ENCODE data around the gene MDK. TPM values are rescaled to one million over a fixed set of nuclear protein-coding genes. Genes with fewer than 3 reads are reported as not detected.

The MDK gene
- total and polyA plus RNA-seq, 2 of the 4 experiments (the other 2 are of a cell fraction): 25.8 to 377 TPM

DNA sequence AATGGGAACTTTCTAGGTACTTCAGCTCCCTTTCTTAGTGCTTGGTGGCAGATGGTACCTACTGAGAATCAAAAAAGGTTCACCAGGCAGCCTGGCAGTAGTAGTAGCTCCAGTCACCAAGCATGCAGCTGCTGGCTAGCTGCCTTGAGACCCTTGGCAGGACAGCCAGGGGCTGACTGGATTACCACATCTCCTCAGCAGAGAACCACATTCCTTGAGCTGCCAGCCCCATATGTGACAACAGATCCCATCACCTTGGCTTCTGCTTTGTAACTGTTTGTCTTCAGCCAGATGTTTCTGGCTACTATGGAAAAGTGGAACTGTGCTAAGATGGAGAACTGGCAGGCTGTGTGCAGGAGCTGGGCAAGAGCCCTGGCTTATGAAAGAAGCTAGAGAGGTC lies 49.7 kb downstream of the MDK start:
- H3K18ac ChIP-seq (ENCODE audit: low read depth, low read length): no peak overlapping the region
- H4K20me1 ChIP-seq (ENCODE audit: insufficient read depth, low read length): peaks cover 9% of the 10 kb centered on the region; the same call in 1 of the 2 replicates
- H3K4me2 ChIP-seq (ENCODE audit: low read depth, low read length): no peak overlapping the region
- no peak overlapping the region for H2BK20ac ChIP-seq (ENCODE audit: low read depth, low read length)
- H2BK5ac ChIP-seq (ENCODE audit: low read depth, low read length, poor library complexity, severe bottlenecking): no peak overlapping the region
- H4K5ac ChIP-seq (ENCODE audit: low read depth, low read length): no peak overlapping the region
- H3K23ac ChIP-seq (ENCODE audit: low read depth, low read length): no peak overlapping the region
- H2AK5ac ChIP-seq (ENCODE audit: low read depth, low read length): no peak overlapping the region
- ChIA-PET CTCF (interaction anchor here (1.5 to 2.4 kb wide), 2 partner anchors 10 to 59 kb away, joined by 3 to 7 read pairs; no protein-coding TSS in a partner anchor), POLR2A (ENCODE audit: unreplicated experiment) (no interaction called here)
- peaks cover 29% of the 10 kb centered on the region for H3K36me3 ChIP-seq (ENCODE audit: control insufficient read depth, insufficient read depth, low read length)
- H2BK15ac ChIP-seq (ENCODE audit: low read depth, low read length): no peak overlapping the region
- no peak overlapping the region for H3K9ac ChIP-seq (ENCODE audit: low read depth, low read length)
- no peaks in the 10 kb centered on the region for H3K4me1 ChIP-seq (ENCODE audit: control insufficient read depth, insufficient read depth, low read length)
- in situ Hi-C loops (cut with MboI; ENCODE audit: low sequenced_read_pairs): no loop called here
- no TSS peak for BruUV-seq (replicated peaks)
- no peaks in the 10 kb centered on the region for H3K9me3 ChIP-seq (ENCODE audit: control insufficient read depth, insufficient read depth, low read length)
- no peak overlapping the region for H3K56ac ChIP-seq (ENCODE audit: extremely low read depth, insufficient read depth, low read length)
- H3K27me3 ChIP-seq (ENCODE audit: control insufficient read depth, insufficient read depth, low read length): no peaks in the 10 kb centered on the region
- dilution Hi-C loops (cut with HindIII; ENCODE audit: low sequenced_read_pairs, unreplicated experiment): no loop called here
- no peak overlapping the region for H4K8ac ChIP-seq (ENCODE audit: low read depth in 2 of 2, low read length in 2 of 2)
- H3K14ac ChIP-seq (replicated peaks; ENCODE audit: low read depth, low read length): no peak overlapping the region
- H4K91ac ChIP-seq (ENCODE audit: insufficient read depth, low read depth, low read length): no peak overlapping the region
- no peak overlapping the region for H2AFZ ChIP-seq (replicated peaks; ENCODE audit: low read length, poor library complexity)
- H2BK120ac ChIP-seq (ENCODE audit: low read depth, low read length): no peak overlapping the region
- no peak for TF ChIP-seq CEBPB (IDR thresholded peaks at IDR 0.05; ENCODE audit: low read depth, low read length)
- TF ChIP-seq ELK1 (IDR thresholded peaks at IDR 0.05; ENCODE audit: borderline replicate concordance, low read depth, low read length): no peak
- no peak for TF ChIP-seq BHLHE40 (IDR thresholded peaks at IDR 0.05; ENCODE audit: low read depth, low read length)
- TF ChIP-seq MAFK (IDR thresholded peaks at IDR 0.05; ENCODE audit: low read depth, low read length): no peak
- TF ChIP-seq MXI1 (IDR thresholded peaks at IDR 0.05; ENCODE audit: borderline replicate concordance, low read depth, low read length): no peak
- no peak for TF ChIP-seq RFX5 (IDR thresholded peaks at IDR 0.05; ENCODE audit: low read depth, low read length)
- TF ChIP-seq RCOR1 (IDR thresholded peaks at IDR 0.05; ENCODE audit: insufficient replicate concordance, low read length): no peak
- no peak for TF ChIP-seq MAZ (IDR thresholded peaks at IDR 0.05; ENCODE audit: borderline replicate concordance, low read depth, low read length)
- no peak for TF ChIP-seq RAD21 (IDR thresholded peaks at IDR 0.05; ENCODE audit: low read length)
- TF ChIP-seq SMC3 (IDR thresholded peaks at IDR 0.05; ENCODE audit: low read depth, low read length): no peak
- TF ChIP-seq USF2 (IDR thresholded peaks at IDR 0.05; ENCODE audit: low read depth, low read length): no peak
- TF ChIP-seq FOS (IDR thresholded peaks at IDR 0.05; ENCODE audit: low read depth, low read length): no peak
- TF ChIP-seq CHD1 (IDR thresholded peaks at IDR 0.05; ENCODE audit: low read depth, low read length): no peak
- TF ChIP-seq POLR2A (IDR thresholded peaks at IDR 0.05; ENCODE audit: low read depth, low read length): no peak
- TF ChIP-seq, protein P1, sequence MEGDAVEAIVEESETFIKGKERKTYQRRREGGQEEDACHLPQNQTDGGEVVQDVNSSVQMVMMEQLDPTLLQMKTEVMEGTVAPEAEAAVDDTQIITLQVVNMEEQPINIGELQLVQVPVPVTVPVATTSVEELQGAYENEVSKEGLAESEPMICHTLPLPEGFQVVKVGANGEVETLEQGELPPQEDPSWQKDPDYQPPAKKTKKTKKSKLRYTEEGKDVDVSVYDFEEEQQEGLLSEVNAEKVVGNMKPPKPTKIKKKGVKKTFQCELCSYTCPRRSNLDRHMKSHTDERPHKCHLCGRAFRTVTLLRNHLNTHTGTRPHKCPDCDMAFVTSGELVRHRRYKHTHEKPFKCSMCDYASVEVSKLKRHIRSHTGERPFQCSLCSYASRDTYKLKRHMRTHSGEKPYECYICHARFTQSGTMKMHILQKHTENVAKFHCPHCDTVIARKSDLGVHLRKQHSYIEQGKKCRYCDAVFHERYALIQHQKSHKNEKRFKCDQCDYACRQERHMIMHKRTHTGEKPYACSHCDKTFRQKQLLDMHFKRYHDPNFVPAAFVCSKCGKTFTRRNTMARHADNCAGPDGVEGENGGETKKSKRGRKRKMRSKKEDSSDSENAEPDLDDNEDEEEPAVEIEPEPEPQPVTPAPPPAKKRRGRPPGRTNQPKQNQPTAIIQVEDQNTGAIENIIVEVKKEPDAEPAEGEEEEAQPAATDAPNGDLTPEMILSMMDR (conservative IDR thresholded peaks at IDR 0.05; ENCODE audit: low read depth, low read length): no peak
- TF ChIP-seq NFE2L2 (IDR thresholded peaks at IDR 0.05; ENCODE audit: low read depth, low read length): no peak
- ATAC-seq (ENCODE audit: low read depth) (no peak), DNase-seq (no peak)
- no peak overlapping the region for H3K4ac ChIP-seq (ENCODE audit: low read depth, low read length)
- H3K27ac ChIP-seq (ENCODE audit: insufficient read depth, low read length): no peak overlapping the region
- intact Hi-C loops (cut with micrococcal nuclease): no loop called here
- H3K9me1 ChIP-seq (ENCODE audit: insufficient read depth, low read length): peaks cover 8% of the 10 kb centered on the region
- H2AK9ac ChIP-seq (replicated peaks; ENCODE audit: low read depth, low read length, poor library complexity): no peak overlapping the region
- H3K4me3 ChIP-seq (ENCODE audit: insufficient read depth, low read depth, low read length): no peak overlapping the region
- H3K79me1 ChIP-seq (ENCODE audit: low read depth in 1 of 2, low read length in 2 of 2): peaks cover 0 to 9% of the 10 kb centered on the region in 2 experiments; a peak in 1 of 4 replicates

Data from IMR-90 (cell line).